GM18520 (cell line): ENCODE results near the gene DMAC2.
"Not testable (repeated sequence)": the region's sequence is repeated elsewhere in the genome, so short reads cannot be mapped to it uniquely, and the experiment has no call there.

Experiments used
- ATAC-seq: cut with Tn5 transposase; IDR thresholded peaks from one replicate; pipeline ENCODE4 v1.9.1; 2021; ENCODE audit not compliant: unreplicated experiment

DMAC2 gene

DNA sequence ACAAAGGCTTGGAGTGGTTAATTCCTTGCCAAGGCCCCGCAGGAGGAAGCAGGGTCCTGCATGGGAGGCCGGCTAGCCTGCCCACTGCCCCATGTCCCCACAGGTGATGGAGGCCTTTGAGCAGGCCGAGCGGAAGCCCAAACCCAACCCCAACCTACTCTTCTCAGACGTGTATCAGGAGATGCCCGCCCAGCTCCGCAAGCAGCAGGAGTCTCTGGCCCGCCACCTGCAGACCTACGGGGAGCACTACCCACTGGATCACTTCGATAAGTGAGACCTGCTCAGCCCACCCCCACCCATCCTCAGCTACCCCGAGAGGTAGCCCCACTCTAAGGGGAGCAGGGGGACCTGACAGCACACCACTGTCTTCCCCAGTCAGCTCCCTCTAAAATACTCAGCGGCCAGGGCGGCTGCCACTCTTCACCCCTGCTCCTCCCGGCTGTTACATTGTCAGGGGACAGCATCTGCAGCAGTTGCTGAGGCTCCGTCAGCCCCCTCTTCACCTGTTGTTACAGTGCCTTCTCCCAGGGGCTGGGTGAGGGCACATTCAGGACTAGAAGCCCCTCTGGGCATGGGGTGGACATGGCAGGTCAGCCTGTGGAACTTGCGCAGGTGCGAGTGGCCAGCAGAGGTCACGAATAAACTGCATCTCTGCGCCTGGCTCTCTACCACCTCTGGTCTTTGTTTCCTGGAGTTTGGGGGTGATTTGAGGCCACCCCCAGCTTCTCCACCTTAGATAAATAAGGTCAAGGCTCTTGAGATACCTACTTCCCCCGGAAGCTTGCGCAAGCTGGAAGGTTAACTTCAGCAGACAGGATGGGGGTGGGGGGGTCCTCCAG, 15.2 kb downstream of the DMAC2 start:
- no peak for ATAC-seq

DNA sequence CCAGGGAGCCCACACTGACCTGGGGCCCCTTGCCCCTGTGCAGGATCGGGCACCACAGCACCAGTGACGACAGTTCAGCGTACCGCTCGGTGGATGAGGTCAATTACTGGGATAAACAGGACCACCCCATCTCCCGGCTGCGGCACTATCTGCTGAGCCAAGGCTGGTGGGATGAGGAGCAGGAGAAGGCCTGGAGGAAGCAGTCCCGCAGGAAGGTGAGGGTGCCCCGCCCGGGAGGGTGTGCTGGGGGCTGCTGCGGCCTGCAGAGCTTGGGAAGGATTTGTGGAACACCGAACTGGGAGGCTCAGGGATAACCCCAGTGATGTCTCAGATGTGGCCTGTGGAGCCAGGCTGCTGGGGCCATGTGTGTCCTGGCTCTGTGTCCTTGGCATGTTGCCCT, 16.8 kb downstream of the DMAC2 start:
- ATAC-seq, result no peak

DNA sequence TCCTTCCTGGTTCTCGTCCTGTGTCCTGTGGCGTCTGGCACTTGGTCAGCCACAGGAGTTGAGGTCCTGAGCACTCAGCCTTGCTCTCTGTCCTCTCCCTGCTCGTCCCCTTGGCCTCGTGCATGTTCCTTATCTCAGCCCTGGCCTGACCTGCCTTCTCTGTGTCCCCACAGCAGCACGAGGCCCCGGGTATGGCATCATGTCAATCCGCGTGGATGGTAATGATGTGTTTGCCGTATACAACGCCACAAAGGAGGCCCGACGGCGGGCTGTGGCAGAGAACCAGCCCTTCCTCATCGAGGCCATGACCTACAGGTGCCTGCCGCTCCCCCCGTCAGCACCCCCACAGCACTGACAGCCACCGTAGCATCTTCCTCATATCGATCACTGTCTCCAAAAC, 17.3 kb downstream of the DMAC2 start:
- ATAC-seq, result no peak

DNA sequence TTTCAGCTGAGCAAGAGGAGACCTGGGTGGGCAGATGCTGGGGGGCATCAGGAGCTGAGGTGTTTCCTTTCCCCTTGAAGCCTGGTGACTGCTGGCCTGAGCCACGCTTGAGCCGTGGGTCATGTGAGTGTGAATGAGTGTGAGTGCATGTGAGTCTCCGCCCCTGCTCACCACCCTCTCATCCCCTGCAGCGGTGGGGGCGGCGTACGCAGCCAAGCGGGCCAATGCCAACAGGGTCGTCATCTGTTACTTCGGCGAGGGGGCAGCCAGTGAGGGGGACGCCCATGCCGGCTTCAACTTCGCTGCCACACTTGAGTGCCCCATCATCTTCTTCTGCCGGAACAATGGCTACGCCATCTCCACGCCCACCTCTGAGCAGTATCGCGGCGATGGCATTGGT, 17.7 kb downstream of the DMAC2 start:
- ATAC-seq, result no peak

DNA sequence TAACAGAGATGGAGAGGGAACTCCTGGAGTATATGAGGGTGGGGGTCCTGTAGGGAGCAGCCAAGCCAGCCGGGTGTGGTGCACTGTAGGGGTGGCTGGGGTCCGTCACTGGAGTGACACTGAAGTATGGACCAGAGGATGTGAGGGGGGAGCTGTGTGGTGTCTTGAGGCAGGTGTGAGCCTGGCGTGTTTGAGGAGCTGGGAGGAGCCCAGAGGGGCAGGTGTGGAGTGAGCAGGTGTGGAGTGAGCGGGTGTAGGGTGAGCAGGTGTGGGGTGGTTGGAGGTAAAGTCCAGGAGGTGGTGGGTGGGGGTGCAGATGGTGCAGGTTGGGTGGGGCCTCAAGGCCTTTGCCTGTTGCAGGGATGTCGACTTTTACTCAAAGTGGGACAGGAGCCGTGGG, 18.4 kb downstream of the DMAC2 start:
- no peak for ATAC-seq

DNA sequence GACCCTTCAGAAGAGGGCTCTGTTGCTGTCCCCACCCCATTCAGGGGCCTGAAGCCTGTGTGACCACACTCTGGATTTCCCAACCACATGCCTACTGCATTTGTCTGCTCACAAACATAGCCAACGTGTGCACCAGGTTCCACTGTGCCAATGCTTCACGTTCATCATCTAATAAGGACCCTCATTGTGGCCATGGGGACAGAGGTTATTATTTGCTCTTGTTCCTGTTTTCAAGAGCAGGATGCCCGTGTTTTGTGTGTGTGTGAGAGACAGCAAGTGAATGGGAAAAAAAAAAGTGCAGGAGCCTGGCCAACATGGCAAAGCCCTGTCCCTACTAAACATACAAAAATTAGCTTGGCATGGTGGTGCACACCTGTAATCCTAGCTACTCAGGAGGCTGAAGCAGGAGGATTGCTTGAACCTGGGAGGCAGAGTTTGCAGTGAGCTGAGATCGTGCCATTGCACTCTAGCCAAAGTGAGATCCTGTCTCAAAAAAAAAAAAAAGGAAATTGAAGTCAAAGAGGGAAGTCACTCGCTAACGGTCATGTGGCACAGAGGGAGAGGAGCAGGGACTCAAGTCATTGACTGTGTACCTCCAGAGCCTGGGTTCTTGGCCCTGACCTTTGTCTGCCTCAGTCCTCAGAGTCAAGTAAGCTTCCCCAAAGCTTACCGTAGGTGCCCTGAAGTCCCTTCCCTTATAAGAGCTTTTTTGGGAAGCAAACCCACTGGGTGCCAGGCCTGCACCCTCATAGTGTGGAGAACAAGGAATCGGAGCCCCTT, 19.4 kb downstream of the DMAC2 start:
- ATAC-seq, result no peak

DNA sequence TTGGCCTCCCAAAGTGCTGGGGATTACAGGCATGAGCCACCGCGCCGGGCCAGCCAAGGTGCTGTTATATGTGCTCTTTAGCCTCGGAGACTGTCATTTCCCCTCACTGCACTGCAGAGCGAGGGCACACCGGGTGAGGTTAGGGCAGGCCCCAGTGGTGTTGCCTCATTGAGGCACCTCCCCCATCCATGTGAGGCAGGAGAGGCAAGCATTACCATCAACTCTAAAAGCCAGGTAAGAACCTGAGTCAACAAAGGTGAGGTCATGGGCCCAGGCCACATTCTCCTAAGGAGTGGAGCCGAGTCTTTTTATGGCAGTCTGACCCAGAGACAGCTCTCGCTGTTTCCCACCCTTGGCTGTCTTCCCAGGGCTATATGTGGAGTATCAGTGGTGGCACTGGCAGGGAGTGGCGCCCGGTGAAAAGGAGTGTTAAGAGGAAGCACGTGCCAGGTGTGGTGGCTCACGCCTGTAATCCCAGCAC, 23.5 kb downstream of the DMAC2 start:
- no peak for ATAC-seq

DNA sequence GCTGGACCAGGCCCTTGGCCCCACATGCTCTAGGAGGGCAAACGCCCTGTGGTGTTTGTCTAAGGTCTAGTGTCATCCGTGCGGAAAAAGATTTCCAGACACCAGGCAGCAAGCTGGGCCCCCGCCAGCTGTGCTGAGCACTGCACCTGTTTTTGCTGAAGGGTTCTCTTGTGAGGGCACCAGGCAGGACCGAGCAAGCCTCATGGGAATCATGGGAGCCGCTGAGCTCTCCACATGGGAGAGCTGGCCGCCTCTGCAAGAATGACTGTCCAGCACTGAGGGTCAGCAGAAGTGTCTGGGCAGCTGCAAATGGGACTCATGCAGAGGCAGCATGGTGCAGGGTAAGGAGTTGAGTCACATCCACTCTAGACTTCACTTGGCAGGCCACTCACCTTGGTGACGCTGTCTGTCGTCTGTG, 24.5 kb downstream of the DMAC2 start:
- no peak for ATAC-seq

DNA sequence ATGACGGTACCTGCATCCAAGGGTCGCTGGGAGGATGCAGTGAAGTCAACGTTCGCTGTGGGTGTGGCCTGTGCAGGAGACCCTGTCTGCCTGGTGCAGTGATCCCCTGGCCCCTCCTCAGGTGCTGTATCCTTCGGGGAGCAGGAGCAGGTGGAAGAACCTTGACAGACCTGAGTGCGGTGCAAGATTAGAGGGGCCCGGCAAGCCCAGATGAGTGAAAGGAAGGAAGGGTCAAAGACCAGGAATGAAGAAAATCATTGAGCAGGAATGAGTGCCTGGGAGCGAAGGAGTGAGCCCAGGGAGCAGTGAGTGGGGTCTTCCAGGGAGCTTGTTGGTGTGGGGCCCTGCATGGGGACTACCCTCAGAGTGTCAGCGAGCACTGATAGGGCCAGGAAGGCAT, 25.3 kb downstream of the DMAC2 start:
- ATAC-seq, result no peak

DNA sequence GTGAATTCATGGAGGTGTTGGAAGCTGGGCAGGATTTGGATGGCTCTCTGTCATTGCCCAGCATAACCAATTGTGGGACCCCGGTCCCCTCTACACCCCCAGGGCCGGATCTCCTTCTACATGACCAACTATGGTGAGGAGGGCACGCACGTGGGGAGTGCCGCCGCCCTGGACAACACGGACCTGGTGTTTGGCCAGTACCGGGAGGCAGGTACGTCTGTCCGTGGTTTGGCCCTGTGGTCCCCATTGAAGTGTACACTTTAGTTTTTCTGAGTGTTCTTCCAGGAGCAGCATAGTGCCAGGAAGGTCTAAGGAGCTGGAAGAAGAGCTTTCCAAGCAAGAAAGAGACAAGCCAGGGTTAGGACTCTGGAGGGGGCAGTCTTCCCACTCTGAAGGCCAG, 25.8 kb downstream of the DMAC2 start:
- ATAC-seq, result no peak

DNA sequence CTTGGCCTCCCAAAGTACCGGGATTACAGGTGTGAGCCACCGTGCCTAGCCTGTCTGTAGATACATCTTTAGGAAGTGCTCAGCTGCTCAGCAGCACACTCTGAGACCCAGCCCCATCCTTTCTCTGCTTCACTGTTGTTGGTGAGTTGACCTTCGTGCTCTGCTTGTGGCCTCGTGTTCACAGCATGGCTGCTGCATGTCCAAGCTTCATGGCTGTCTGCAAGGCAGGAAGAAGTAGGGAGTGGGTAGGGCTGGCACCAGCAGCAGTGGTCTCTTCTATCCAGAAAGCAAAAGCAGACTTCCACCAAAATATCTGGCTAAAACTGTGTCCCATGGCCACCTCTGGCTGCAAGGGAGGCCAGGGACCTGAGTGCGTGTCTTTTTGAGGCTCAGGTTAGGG, 26.8 kb downstream of the DMAC2 start:
- ATAC-seq, result no peak

DNA sequence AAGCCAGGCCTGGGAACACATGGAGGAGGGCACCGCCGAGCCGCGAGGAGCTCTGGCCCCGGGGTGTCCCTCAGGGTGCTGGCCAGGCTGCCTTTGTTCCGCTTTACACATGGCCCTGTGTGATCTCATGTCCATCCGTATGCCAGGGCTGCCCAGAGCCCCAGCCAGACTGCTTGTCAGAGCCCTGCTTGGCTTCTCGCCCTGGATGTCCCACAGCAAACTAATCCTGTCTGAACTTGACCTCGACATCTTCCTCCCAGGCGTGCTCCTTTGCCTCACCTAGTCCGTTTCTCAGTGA, 27.8 kb downstream of the DMAC2 start:
- ATAC-seq, result no peak

DNA sequence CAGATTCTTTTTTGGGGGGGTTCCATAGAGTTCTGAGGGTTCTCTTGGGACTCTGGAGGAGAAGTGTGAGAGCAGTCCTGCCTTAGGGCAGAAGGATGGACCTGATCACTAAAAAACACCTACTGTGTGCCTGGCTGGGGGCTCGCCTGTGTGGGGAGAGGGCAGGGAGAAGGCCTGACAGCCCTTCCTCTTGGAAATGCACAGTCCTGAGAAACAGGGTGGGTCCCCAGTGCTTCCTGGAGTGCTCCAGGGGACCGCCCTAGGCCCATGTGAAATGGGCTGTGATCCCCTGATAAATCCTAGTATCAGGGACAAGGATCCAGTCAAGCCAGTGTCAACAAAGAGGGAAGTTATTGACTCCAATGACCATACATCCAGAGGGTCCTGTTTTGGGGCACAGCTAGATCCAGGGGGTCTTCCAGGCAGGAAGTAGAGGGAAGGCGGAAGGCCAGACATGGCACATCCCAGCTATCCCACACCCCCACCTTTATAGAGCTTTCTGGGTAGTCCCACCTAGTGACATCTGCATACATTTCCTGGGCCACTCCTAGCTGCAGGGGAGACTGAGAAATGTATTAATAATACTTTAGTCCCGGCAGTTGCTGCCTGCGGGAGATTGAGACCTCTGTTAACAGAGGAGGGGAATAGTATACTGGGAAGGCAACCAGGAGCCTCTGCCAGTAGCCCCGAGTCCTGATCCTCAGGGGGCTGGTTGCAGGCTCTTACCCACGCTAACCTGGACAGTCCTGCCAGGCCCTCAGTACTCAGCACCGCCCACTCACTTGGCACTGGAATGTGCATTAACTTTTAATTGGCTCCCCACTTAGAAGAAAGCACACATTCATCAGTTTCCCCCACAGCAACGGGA, 28.4 kb downstream of the DMAC2 start:
- no peak for ATAC-seq

DNA sequence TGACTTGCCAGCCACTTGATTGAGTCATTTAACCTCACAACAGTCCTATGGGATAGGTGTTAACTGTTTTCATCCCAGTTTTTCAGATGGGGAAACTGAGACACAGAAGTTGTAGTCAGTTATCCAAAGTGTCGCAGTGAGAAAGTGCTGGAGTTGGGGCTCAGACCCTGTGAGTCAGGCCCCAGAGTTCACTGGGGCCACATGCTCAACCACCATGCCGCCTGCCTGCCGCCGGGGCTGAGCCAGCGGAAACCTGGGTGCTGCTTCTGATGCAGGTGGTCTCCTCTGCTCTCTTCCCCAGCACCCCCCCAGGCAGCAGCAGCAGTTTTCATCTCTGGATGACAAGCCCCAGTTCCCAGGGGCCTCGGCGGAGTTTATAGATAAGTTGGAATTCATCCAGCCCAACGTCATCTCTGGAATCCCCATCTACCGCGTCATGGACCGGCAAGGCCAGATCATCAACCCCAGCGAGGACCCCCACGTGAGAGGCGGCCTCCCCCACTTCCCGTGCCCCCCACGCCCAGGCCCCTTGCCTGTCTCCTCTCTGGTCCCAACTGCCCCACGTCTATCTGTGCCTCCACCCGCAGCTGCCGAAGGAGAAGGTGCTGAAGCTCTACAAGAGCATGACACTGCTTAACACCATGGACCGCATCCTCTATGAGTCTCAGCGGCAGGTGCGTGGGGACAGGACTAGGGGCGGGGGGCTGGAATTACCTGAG, 29.2 kb downstream of the DMAC2 start:
- no peak for ATAC-seq

DNA sequence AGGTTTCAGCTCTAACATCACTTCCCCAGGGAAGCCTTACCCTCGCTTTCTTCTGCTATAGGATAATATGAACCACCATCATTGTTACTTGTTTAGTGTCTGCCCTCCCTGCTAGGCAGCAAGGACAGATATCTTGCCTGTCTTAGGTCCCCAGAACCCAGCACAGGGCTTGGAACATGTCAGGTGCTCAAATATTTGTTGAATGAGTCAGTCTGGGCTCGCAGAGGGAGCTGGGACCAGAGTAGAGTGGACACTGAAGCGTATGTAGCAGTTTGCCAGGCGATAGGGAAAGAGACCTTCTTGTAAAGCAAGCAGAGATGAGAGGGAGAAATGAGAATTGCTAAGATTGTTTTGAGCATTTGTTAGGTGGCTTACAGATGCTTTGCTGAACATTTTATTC, 30.4 kb downstream of the DMAC2 start:
- ATAC-seq, result no peak

DNA sequence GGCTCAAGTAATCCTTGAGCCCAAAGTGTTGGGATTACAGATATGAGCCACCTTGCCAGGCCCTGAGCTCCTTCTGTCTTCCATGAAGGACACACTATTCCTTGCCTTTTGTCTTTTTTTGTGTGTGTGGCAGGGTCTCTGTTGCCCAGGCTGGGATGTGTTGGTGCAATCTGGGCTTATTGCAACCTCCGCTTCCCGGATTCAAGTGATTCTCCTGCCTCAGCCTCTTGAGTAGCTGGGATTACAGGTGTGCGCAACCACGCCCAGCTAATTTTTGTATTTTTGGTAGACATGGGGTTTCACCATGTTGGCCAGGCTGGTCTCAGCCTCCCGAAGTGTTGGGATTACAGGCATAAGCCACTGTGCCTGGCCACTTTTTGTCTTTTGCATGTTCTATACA, 30.9 kb downstream of the DMAC2 start:
- not testable (repeated sequence) for ATAC-seq

DNA sequence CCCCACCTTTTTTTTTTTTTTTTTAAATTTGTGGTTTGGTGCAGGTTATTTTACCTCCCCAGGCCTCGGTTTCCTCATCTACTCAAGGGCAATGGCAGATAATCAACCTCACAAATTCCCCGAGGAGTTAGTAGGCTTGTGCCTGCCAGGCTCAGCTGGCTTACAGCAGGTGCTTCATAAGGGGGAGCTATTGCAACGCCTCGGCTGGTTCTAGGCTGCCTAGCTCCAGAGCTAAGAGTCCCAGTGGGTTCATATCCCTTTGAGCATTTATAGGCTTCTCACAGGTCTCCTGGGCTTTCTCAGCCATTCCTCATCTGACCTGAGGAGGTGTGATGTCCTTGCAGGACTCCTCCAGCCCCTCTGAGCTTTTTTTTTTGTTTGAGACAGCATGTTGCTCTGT, 31.5 kb downstream of the DMAC2 start:
- no peak for ATAC-seq

DNA sequence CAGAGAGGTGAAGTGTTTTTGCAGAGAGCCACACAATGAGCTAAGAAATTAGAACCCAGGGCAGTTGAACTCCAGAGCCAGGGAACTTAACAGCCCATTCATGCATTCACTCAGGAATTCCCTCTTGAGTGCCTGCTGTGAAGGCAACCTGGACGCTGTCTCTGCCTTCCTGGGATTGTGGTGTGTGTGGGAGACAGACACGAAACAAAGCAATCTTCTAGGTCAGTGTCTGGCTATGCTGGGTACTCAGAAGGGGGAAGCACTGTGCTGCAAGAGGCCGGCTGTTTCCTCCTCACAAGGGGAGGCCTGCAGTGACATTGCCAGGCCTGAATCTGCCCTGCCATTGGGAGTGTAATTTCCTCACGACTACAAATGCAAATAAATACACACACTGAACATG, 32.4 kb downstream of the DMAC2 start:
- no peak for ATAC-seq

DNA sequence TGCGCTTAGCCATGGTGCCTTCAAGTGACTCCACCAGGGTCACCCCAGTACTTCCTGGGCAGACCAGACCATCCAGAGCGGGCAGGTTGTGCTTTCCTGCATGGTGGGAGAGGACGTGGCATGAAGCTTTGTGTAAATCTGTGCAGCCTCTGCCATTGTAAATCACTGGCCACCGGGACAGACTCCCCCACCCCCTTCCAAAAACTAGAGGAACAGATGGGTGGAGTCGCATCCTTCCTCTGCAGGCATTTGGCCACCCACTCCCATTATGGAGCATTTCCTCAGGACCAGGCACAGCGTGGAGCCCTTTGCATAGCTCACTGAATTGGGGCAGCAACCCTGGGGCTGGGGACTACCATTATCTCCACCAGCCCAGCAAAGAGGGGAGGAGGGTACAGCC, 33.9 kb downstream of the DMAC2 start:
- no peak for ATAC-seq

DNA sequence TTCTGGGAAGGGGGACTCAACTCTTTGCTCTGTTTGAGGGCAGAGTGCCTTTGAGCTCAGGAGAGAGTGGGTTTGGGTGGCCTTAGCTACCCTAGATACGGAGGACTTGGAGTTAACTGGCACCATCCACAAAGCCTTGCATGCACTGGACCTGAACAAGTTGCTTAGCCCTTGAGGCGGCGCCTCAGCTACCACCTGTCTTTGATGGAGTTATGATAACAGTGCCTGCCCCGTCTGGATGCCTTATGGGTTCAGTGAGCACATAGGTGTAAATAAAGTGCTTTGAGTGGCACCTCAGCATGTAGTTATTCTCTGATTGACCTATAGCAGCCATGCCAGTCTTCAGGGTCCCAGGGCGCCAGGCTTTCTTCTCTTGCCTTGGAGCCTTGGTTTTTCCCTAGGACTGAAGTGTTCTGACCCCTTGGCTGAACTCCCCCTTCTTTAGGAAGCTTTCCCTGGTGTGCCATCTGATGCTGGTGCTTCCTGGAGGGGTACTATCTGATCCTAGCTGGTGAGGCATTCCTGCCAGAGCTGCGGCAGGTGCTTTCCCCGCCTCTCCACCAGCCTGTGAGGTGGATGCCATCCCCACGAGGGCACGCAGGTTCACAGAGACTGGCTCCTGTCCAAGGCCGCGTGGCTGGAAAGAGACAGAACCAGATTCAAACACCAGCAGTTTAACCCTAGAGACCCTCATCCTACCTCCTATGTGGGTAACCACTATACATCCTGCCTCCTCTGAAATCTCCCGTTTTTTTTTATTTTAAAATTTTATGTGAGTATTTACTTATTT, 36.3 kb downstream of the DMAC2 start:
- ATAC-seq, result no peak
